CD14-positive monocyte (primary cell): Measurements from ENCODE around the gene PSMD12. TPM values are rescaled to one million over a fixed set of nuclear protein-coding genes. Genes with fewer than 3 reads are reported as not detected.

Source experiments
- DNase-seq, 3 donors: peaks; one replicate each; pipeline ENCODE4 v3.0.0-alpha.2; 2011 to 2022
- H2AFZ ChIP-seq: 2 replicates; pipeline ENCODE4 v1.6.0; 2012; ENCODE audit warnings: mild to moderate bottlenecking, low read depth, low read length, inconsistent platforms; ENCODE audit not compliant: insufficient read depth, poor library complexity, severe bottlenecking
- H3K27ac ChIP-seq, 2 donors: 1 replicate in 1 of 2; 2 replicates in 1 of 2; pipeline ENCODE4 v1.5.1; 2012 to 2013; ENCODE audit warnings: low read length in 2 of 2, control low read depth in 1 of 2, inconsistent platforms in 1 of 2, low read depth in 1 of 2, mild to moderate bottlenecking in 1 of 2
- H3K27me3 ChIP-seq, 2 donors: one replicate each; pipeline versions ENCODE4 v1.6.0 to v1.6.1; 2011 to 2013; ENCODE audit warnings: low read length in 2 of 2; ENCODE audit not compliant: control insufficient read depth in 2 of 2, insufficient read depth in 2 of 2
- H3K36me3 ChIP-seq, 2 donors: replicated peaks in 1 of 2; 1 replicate in 1 of 2; 2 replicates in 1 of 2; pipeline versions ENCODE4 v1.5.1 to v1.6.1; 2012 to 2013; ENCODE audit warnings: low read length in 2 of 2, control low read depth in 1 of 2, inconsistent platforms in 1 of 2, mild to moderate bottlenecking in 1 of 2; ENCODE audit not compliant: insufficient read depth in 2 of 2, control insufficient read depth in 1 of 2
- H3K4me1 ChIP-seq, 2 donors: 1 replicate in 1 of 2; 2 replicates in 1 of 2; pipeline versions ENCODE4 v1.5.1 to v1.6.1; 2012 to 2013; ENCODE audit warnings: low read length in 2 of 2, control low read depth in 1 of 2, inconsistent platforms in 1 of 2, mild to moderate bottlenecking in 1 of 2, moderate library complexity in 1 of 2; ENCODE audit not compliant: insufficient read depth in 2 of 2, control insufficient read depth in 1 of 2
- H3K4me2 ChIP-seq: replicated peaks from 2 replicates; pipeline ENCODE3; 2012; ENCODE audit warnings: low read length, moderate library complexity, mild to moderate bottlenecking; ENCODE audit not compliant: poor library complexity, severe bottlenecking; ENCODE audit errors: extremely low read depth
- H3K4me3 ChIP-seq, 3 experiments: fragments of 200-600 bp in 1 of 3; sonication (generic) in 1 of 3; replicated peaks in 1 of 3; 1 replicate in 2 of 3; 2 replicates in 1 of 3; pipeline ENCODE4 v1.5.1; 2011 to 2013; ENCODE audit warnings: low read length in 3 of 3, mild to moderate bottlenecking in 3 of 3, control low read depth in 2 of 3, low read depth in 2 of 3, inconsistent platforms in 1 of 3, moderate library complexity in 1 of 3
- H3K79me2 ChIP-seq: 2 replicates; pipeline ENCODE4 v1.6.0; 2012; ENCODE audit warnings: mild to moderate bottlenecking, control low read depth, inconsistent platforms, low read length, moderate library complexity; ENCODE audit not compliant: insufficient read depth
- H3K9ac ChIP-seq: 2 replicates; pipeline ENCODE4 v1.6.0; 2017; ENCODE audit warnings: low read length, mild to moderate bottlenecking; ENCODE audit not compliant: insufficient read depth, poor library complexity, severe bottlenecking
- H3K9me3 ChIP-seq, 2 donors: replicated peaks in 1 of 2; 1 replicate in 1 of 2; 2 replicates in 1 of 2; pipeline versions ENCODE4 v1.5.1 to v1.6.1; 2012 to 2013; ENCODE audit warnings: low read length in 2 of 2, control low read depth in 1 of 2; ENCODE audit not compliant: control insufficient read depth in 1 of 2, insufficient read depth in 1 of 2
- H4K20me1 ChIP-seq: 2 replicates; pipeline ENCODE4 v1.6.0; 2012; ENCODE audit warnings: mild to moderate bottlenecking, low read length, control low read depth, moderate library complexity; ENCODE audit not compliant: insufficient read depth
- H3K27ac Mint-ChIP-seq, 7 donors: one replicate each; pipeline ENCODE4 v1.8.0; 2020; ENCODE audit warnings: mild to moderate bottlenecking in 7 of 7, mixed read lengths in 7 of 7, moderate library complexity in 6 of 7, inconsistent platforms in 2 of 7
- H3K27me3 Mint-ChIP-seq, 3 donors: one replicate each; pipeline ENCODE4 v1.8.0; 2021 to 2022; ENCODE audit warnings: low read depth in 3 of 3, mild to moderate bottlenecking in 3 of 3, mixed read lengths in 3 of 3, moderate library complexity in 3 of 3, inconsistent platforms in 1 of 3
- H3K36me3 Mint-ChIP-seq, 2 donors: one replicate each; pipeline ENCODE4 v1.8.0; 2020; ENCODE audit warnings: mixed read lengths in 2 of 2, inconsistent platforms in 1 of 2, mild to moderate bottlenecking in 1 of 2
- H3K4me1 Mint-ChIP-seq: one replicate; pipeline ENCODE4 v1.8.0; 2020; ENCODE audit warnings: mild to moderate bottlenecking, mixed read lengths
- H3K4me3 Mint-ChIP-seq, 2 donors: one replicate each; pipeline ENCODE4 v1.8.0; 2020; ENCODE audit warnings: mild to moderate bottlenecking in 2 of 2, mixed read lengths in 2 of 2, moderate library complexity in 1 of 2
- H3K9me3 Mint-ChIP-seq, 7 donors: one replicate each; pipeline ENCODE4 v1.8.0; 2020 to 2022; ENCODE audit warnings: mixed read lengths in 7 of 7, mild to moderate bottlenecking in 6 of 7, moderate library complexity in 6 of 7, inconsistent platforms in 2 of 7
- CTCF ChIP-seq: fragments of 200-600 bp; IDR thresholded peaks from one replicate; pipeline ENCODE4 v1.8.0; 2022; ENCODE audit warnings: antibody characterized with exemption, mild to moderate bottlenecking
- WGBS: methylation state at CpG from one replicate; pipeline ENCODE4 v1.1.5; 2013; ENCODE audit warnings: missing lambda C conversion rate; ENCODE audit not compliant: insufficient coverage; 5-methylcytosine and 5-hydroxymethylcytosine counted together
- intact Hi-C, 2 donors: fragments of 100-400 bp; cut with micrococcal nuclease; formaldehyde crosslinking; loops; one replicate each; pipeline versions ENCODE4 v1.15.0 to v1.15.1; 2023
- polyA plus RNA-seq, 3 donors: library from polyadenylated mRNA; depleted of rRNA in 1 of 3; unstranded in 2 of 3; stranded (reverse) in 1 of 3; fragments of 300-500 nt in 2 of 3; fragments of >200 nt in 1 of 3; fragmentation: Illumina TruSeq in 2 of 3; gene quantifications; 1 replicate in 2 of 3; 2 replicates in 1 of 3; pipeline ENCODE4 v1.2.3, GENCODE V29; 2012 to 2021

PSMD12 gene
- polyA plus RNA-seq, 3 donors, result 16.2 to 30.7 (median 17.8) TPM

- Mint-ChIP-seq H3K27ac (peak overlapping the region in 4 of 7 donors; percentile 5 to 58 (median 31)), H3K9me3 (no peaks in the 10 kb centered on the region), H3K27me3 (peaks cover 0 to 2% (median 0%) of the 10 kb centered on the region in 3 donors), H3K4me3 (no peak overlapping the region), H3K4me1 (peaks cover 65% of the 10 kb centered on the region), H3K36me3 (peaks cover 40 to 73% of the 10 kb centered on the region in 2 donors)
- DNase-seq, result no peak
- Histone ChIP-seq H2AFZ (no peak overlapping the region), H3K36me3 (peaks cover 28 to 40% of the 10 kb centered on the region in 2 donors), H3K27me3 (no peaks in the 10 kb centered on the region), H3K4me2 (no peak overlapping the region), H3K4me1 (peaks cover 52 to 53% of the 10 kb centered on the region in 2 donors), H4K20me1 (peaks cover 78% of the 10 kb centered on the region), H3K4me3 (no peak overlapping the region), H3K9me3 (no peaks in the 10 kb centered on the region), H3K79me2 (peaks cover 83% of the 10 kb centered on the region), H3K9ac (no peak overlapping the region), H3K27ac (peak overlapping the region in 1 of 2 donors; percentile 18)
- no peak for TF ChIP-seq CTCF
- no CpG with 5 or more reads among the region's 2 CpGs for WGBS
- intact Hi-C loops, result no loop called here
Observed at GRCh38 chr17:67358612-67359011, 7.8 kb downstream of the PSMD12 start.

DNA sequence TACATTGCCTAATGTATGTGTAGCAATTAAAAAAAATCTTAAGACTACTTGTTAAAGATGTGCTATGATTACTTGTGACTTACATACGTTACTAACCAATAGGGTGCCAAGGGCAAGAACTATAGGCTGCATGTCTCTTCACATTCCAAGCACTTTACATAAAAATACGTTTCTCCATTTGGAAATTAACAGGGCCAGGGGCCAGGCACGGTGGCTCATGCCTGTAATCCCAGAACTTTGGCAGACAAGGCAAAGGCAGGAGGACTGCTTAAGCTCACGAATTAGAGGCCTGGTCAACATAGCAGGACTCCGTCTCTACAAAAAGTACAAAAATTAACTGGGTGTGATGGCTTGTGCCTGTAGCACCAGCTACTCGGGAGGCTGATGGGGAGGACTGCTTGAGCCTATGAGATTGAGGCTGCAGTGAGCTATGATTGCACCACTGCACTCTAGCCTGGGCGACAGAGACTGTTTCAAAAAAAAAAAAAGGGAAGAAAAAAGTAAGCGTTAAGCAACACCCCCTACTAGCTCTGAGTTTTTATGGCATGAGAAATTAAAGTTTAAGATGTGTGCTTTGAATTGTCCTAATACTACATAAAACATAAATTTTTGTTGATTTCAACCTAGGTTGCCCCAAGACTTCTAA is 12.3 kb downstream of the PSMD12 start:
- peak overlapping the region in 1 of 2 donors; percentile 3 for H3K4me3 Mint-ChIP-seq
- peak; percentile 60 to 77 (median 72) for DNase-seq
- H3K27me3 Mint-ChIP-seq, result peaks cover 0 to 2% (median 0%) of the 10 kb centered on the region in 3 donors
- Histone ChIP-seq H3K9ac (no peak overlapping the region), H3K79me2 (peaks cover 66% of the 10 kb centered on the region), H3K9me3 (no peaks in the 10 kb centered on the region), H3K36me3 (peaks cover 47 to 48% of the 10 kb centered on the region in 2 donors), H3K4me1 (peaks cover 43 to 44% of the 10 kb centered on the region in 2 donors), H3K4me2 (peak overlapping the region; percentile 31), H2AFZ (no peak overlapping the region), H3K4me3 (peak overlapping the region in 1 of 3 experiments; percentile 2), H3K27ac (peak overlapping the region; percentile 68 to 78), H4K20me1 (peaks cover 65% of the 10 kb centered on the region), H3K27me3 (no peaks in the 10 kb centered on the region)
- peaks cover 37 to 77% of the 10 kb centered on the region in 2 donors for H3K36me3 Mint-ChIP-seq
- no peak for TF ChIP-seq CTCF
- 76% methylated on average over 2 of the region's 8 CpGs for WGBS
- intact Hi-C loops, result no loop called here
- peak overlapping the region; percentile 87 to 97 (median 96) for H3K27ac Mint-ChIP-seq
- peaks cover 46% of the 10 kb centered on the region for H3K4me1 Mint-ChIP-seq
- H3K9me3 Mint-ChIP-seq, result no peaks in the 10 kb centered on the region
